GM21619 (cell line): ENCODE data around the gene EXOSC10.
"Not testable (repeated sequence)": the region's sequence is repeated elsewhere in the genome, so short reads cannot be mapped to it uniquely, and the experiment has no call there.

Experiments used
- ATAC-seq: cut with Tn5 transposase; IDR thresholded peaks from one replicate; pipeline ENCODE4 v1.9.1; 2021; ENCODE audit not compliant: unreplicated experiment

The EXOSC10 gene

GRCh38 chr1:11019971-11020370 lies 79.7 kb downstream of the EXOSC10 start:
- no peak for ATAC-seq

GRCh38 chr1:11019358-11019757 lies 80.3 kb downstream of the EXOSC10 start:
- not testable (repeated sequence) for ATAC-seq
